SK-N-SH treated with all-trans-retinoic acid at 6 μM for 48 hours (cell line): Measurements from ENCODE around the gene ST14.

Experiments
- RARB ChIP-seq: fragments of 250-450 bp; sonication (Bioruptor Pico); IDR thresholded peaks from 2 replicates; pipeline ENCODE4 v1.8.0; 2021; ENCODE audit warnings: mild to moderate bottlenecking, moderate library complexity
- TOX ChIP-seq: fragments of 250-450 bp; sonication (Bioruptor Pico); IDR thresholded peaks from 2 replicates; pipeline ENCODE4 v1.8.0; 2021; ENCODE audit warnings: mild to moderate bottlenecking, moderate library complexity, borderline replicate concordance
- ZFP3 ChIP-seq: fragments of 250-450 bp; sonication (Bioruptor Pico); IDR thresholded peaks from 2 replicates; pipeline ENCODE4 v1.5.0; 2020; ENCODE audit warnings: mild to moderate bottlenecking, moderate library complexity
- ZNF70 ChIP-seq: fragments of 450-650 bp; formaldehyde crosslinking; IDR thresholded peaks from 2 replicates; pipeline ENCODE4 v1.5.0; 2020; ENCODE audit warnings: mild to moderate bottlenecking, moderate library complexity
- ZNF8 ChIP-seq: fragments of 450-650 bp; formaldehyde crosslinking; IDR thresholded peaks from 2 replicates; pipeline ENCODE4 v1.5.0; 2020; ENCODE audit warnings: mild to moderate bottlenecking, moderate library complexity
- TF ChIP-seq, protein P1 (sequence below): fragments of 250-450 bp; sonication (Bioruptor Pico); IDR thresholded peaks from 2 replicates; pipeline ENCODE4 v1.5.0; 2020; ENCODE audit warnings: mild to moderate bottlenecking, moderate library complexity
- TF ChIP-seq, protein P2 (sequence below): fragments of 250-450 bp; sonication (Bioruptor Pico); IDR thresholded peaks from 2 replicates; pipeline ENCODE4 v1.5.1; 2020; ENCODE audit warnings: low read depth, mild to moderate bottlenecking, moderate library complexity

DNA sequence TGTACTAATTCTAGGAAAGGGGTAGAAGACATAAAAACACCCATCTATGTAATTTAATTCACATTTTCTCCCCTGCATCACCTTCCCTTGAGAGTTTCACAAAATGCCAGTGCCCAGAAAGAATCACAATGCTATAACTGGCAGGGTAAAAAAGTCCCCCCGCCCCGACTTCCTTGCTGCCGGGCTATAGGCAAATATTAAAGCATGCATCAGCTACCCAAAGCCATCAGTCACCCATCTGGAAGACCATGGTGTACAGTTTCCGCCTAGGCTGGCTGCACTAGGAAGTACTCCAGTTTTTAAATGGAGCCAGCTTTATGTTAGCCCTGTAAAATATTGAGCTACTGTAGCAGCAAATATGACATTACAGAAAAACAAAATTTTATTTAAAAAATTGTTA is 67.8 kb downstream of the ST14 start:
- no peak for TF ChIP-seq RARB (CRISPR knock-in tag)
- TF ChIP-seq ZFP3 (CRISPR knock-in tag) = no peak
- TF ChIP-seq, protein P1, sequence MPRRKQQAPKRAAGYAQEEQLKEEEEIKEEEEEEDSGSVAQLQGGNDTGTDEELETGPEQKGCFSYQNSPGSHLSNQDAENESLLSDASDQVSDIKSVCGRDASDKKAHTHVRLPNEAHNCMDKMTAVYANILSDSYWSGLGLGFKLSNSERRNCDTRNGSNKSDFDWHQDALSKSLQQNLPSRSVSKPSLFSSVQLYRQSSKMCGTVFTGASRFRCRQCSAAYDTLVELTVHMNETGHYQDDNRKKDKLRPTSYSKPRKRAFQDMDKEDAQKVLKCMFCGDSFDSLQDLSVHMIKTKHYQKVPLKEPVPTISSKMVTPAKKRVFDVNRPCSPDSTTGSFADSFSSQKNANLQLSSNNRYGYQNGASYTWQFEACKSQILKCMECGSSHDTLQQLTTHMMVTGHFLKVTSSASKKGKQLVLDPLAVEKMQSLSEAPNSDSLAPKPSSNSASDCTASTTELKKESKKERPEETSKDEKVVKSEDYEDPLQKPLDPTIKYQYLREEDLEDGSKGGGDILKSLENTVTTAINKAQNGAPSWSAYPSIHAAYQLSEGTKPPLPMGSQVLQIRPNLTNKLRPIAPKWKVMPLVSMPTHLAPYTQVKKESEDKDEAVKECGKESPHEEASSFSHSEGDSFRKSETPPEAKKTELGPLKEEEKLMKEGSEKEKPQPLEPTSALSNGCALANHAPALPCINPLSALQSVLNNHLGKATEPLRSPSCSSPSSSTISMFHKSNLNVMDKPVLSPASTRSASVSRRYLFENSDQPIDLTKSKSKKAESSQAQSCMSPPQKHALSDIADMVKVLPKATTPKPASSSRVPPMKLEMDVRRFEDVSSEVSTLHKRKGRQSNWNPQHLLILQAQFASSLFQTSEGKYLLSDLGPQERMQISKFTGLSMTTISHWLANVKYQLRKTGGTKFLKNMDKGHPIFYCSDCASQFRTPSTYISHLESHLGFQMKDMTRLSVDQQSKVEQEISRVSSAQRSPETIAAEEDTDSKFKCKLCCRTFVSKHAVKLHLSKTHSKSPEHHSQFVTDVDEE = no peak
- no peak for TF ChIP-seq ZNF70
- TF ChIP-seq, protein P2, sequence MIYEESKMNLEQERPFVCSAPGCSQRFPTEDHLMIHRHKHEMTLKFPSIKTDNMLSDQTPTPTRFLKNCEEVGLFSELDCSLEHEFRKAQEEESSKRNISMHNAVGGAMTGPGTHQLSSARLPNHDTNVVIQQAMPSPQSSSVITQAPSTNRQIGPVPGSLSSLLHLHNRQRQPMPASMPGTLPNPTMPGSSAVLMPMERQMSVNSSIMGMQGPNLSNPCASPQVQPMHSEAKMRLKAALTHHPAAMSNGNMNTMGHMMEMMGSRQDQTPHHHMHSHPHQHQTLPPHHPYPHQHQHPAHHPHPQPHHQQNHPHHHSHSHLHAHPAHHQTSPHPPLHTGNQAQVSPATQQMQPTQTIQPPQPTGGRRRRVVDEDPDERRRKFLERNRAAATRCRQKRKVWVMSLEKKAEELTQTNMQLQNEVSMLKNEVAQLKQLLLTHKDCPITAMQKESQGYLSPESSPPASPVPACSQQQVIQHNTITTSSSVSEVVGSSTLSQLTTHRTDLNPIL = no peak
- TF ChIP-seq TOX (CRISPR knock-in tag) = no peak
- TF ChIP-seq ZNF8 = no peak
